ENCODE results near the gene OR2AT4. TPM values are rescaled to one million over a fixed set of nuclear protein-coding genes. Genes with fewer than 3 reads are reported as not detected.

Gene OR2AT4
- total RNA-seq, 3 donors from 2014 or later, result not detected

- no peaks in the 10 kb centered on the region for H3K9me3 ChIP-seq
- no peaks in the 10 kb centered on the region for H3K36me3 ChIP-seq
- intact Hi-C loops (cut with DNase I; ENCODE audit: low total_unique reads), result no loop called here
- no peak overlapping the region for H3K4me3 ChIP-seq
- no peaks in the 10 kb centered on the region for H3K4me1 ChIP-seq
- H3K27me3 ChIP-seq, result no peaks in the 10 kb centered on the region
- H3K27ac ChIP-seq, result no peak overlapping the region
- TF ChIP-seq POLR2A (IDR thresholded peaks at IDR 0.05), result no peak
- TF ChIP-seq POLR2AphosphoS5 (IDR thresholded peaks at IDR 0.05), result no peak
- no peak for TF ChIP-seq CTCF (IDR thresholded peaks at IDR 0.05)
- no peak for DNase-seq (ENCODE audit: low spot score in 2 of 2)
Measured at GRCh38 chr11:75135021-75135650, 38.5 kb upstream of the OR2AT4 start.

GRCh38 chr11:75133976-75134375 is 37.3 kb upstream of the OR2AT4 start:
- Histone ChIP-seq H3K36me3 (no peaks in the 10 kb centered on the region), H3K4me1 (no peaks in the 10 kb centered on the region), H3K4me3 (no peak overlapping the region), H3K27ac (no peak overlapping the region), H3K27me3 (no peaks in the 10 kb centered on the region), H3K9me3 (no peaks in the 10 kb centered on the region)
- intact Hi-C loops (cut with DNase I; ENCODE audit: low total_unique reads), result no loop called here
- no peak for DNase-seq (ENCODE audit: low spot score in 2 of 2)
- no peak for TF ChIP-seq CTCF (IDR thresholded peaks at IDR 0.05)
- no peak for TF ChIP-seq POLR2AphosphoS5 (IDR thresholded peaks at IDR 0.05)
- no peak for TF ChIP-seq POLR2A (IDR thresholded peaks at IDR 0.05)

- Histone ChIP-seq H3K4me3 (no peak overlapping the region), H3K4me1 (no peaks in the 10 kb centered on the region), H3K36me3 (no peaks in the 10 kb centered on the region), H3K9me3 (no peaks in the 10 kb centered on the region), H3K27me3 (no peaks in the 10 kb centered on the region), H3K27ac (no peak overlapping the region)
- DNase-seq (ENCODE audit: low spot score in 2 of 2), result no peak
- intact Hi-C loops (cut with DNase I; ENCODE audit: low total_unique reads), result no loop called here
- TF ChIP-seq CTCF (IDR thresholded peaks at IDR 0.05) (no peak), POLR2A (IDR thresholded peaks at IDR 0.05) (no peak), POLR2AphosphoS5 (IDR thresholded peaks at IDR 0.05) (no peak)
Measured at GRCh38 chr11:75132080-75132479, 35.4 kb upstream of the OR2AT4 start.

- Histone ChIP-seq H3K27me3 (no peaks in the 10 kb centered on the region), H3K4me1 (no peaks in the 10 kb centered on the region), H3K27ac (no peak overlapping the region), H3K4me3 (no peak overlapping the region), H3K9me3 (no peaks in the 10 kb centered on the region), H3K36me3 (no peaks in the 10 kb centered on the region)
- no peak for DNase-seq (ENCODE audit: low spot score in 2 of 2)
- TF ChIP-seq POLR2AphosphoS5 (IDR thresholded peaks at IDR 0.05), result no peak
- no peak for TF ChIP-seq CTCF (IDR thresholded peaks at IDR 0.05)
- TF ChIP-seq POLR2A (IDR thresholded peaks at IDR 0.05), result no peak
- intact Hi-C loops (cut with DNase I; ENCODE audit: low total_unique reads), result no loop called here
Measured at GRCh38 chr11:75126564-75126963, 29.9 kb upstream of the OR2AT4 start.

- no peak overlapping the region for H3K4me3 ChIP-seq
- TF ChIP-seq POLR2AphosphoS5 (IDR thresholded peaks at IDR 0.05), result no peak
- TF ChIP-seq POLR2A (IDR thresholded peaks at IDR 0.05), result no peak
- no peak for TF ChIP-seq CTCF (IDR thresholded peaks at IDR 0.05)
- intact Hi-C loops (cut with DNase I; ENCODE audit: low total_unique reads), result no loop called here
Measured at GRCh38 chr11:75118577-75118976, 21.9 kb upstream of the OR2AT4 start.

More at GRCh38 chr11:75118577-75118976, 21.9 kb upstream of the OR2AT4 start:
- DNase-seq (ENCODE audit: low spot score in 2 of 2), result no peak
- Histone ChIP-seq H3K9me3 (peaks cover 0 to 11% of the 10 kb centered on the region in 2 donors), H3K36me3 (no peaks in the 10 kb centered on the region), H3K27me3 (no peaks in the 10 kb centered on the region), H3K4me1 (no peaks in the 10 kb centered on the region), H3K27ac (no peak overlapping the region)
